Progenitor cell of endocrine pancreas (in vitro differentiated cells): ENCODE measurements around the gene TEAD1. TPM values are rescaled to one million over a fixed set of nuclear protein-coding genes. Genes with fewer than 3 reads are reported as not detected.
A peak's percentile ranks its signal among the peaks of the same experiment; 100 is the strongest.

Source experiments
- DNase-seq: peaks from one replicate; pipeline ENCODE4 v3.0.0; 2021; ENCODE audit warnings: low spot score; ENCODE audit not compliant: unreplicated experiment
- H3K27ac Mint-ChIP-seq: 2 replicates; pipeline ENCODE4 v1.8.0; 2021; ENCODE audit warnings: mild to moderate bottlenecking, moderate library complexity, mixed read lengths
- H3K27me3 Mint-ChIP-seq: 2 replicates; pipeline ENCODE4 v1.8.0; 2021; ENCODE audit warnings: mixed read lengths
- H3K36me3 Mint-ChIP-seq: 2 replicates; pipeline ENCODE4 v1.8.0; 2022; ENCODE audit warnings: mixed read lengths; ENCODE audit not compliant: insufficient read depth
- H3K4me1 Mint-ChIP-seq: 2 replicates; pipeline ENCODE4 v1.8.0; 2021; ENCODE audit warnings: low read depth, mixed read lengths
- H3K4me3 Mint-ChIP-seq: 2 replicates; pipeline ENCODE4 v1.8.0; 2021; ENCODE audit warnings: low read depth, mild to moderate bottlenecking, moderate library complexity, mixed read lengths
- H3K9me3 Mint-ChIP-seq: 2 replicates; pipeline ENCODE4 v1.8.0; 2021; ENCODE audit warnings: low read depth, mixed read lengths
- CTCF ChIP-seq: fragments of 200-600 bp; sonication (generic); IDR thresholded peaks from one replicate; pipeline ENCODE4 v1.5.0; 2021; ENCODE audit warnings: antibody characterized with exemption, mild to moderate bottlenecking; ENCODE audit not compliant: unreplicated experiment
- total RNA-seq: library from RNA; stranded (reverse); gene quantifications from 2 replicates; pipeline ENCODE4 v1.2.1, GENCODE V29; 2021

The TEAD1 gene
- total RNA-seq, 1 donor from 2014 or later = 92.4 TPM

- peaks cover 77% of the 10 kb centered on the region for H3K4me1 Mint-ChIP-seq
- DNase-seq = peak; percentile 26
- no peaks in the 10 kb centered on the region for H3K36me3 Mint-ChIP-seq
- H3K27me3 Mint-ChIP-seq = no peaks in the 10 kb centered on the region
- H3K27ac Mint-ChIP-seq = peak overlapping the region; percentile 76
- H3K9me3 Mint-ChIP-seq = no peaks in the 10 kb centered on the region
- no peak for TF ChIP-seq CTCF
- H3K4me3 Mint-ChIP-seq = no peak overlapping the region
Observed at GRCh38 chr11:12687740-12688139, 13.5 kb downstream of the TEAD1 start.

- TF ChIP-seq CTCF = no peak
- Mint-ChIP-seq H3K27me3 (no peaks in the 10 kb centered on the region), H3K36me3 (no peaks in the 10 kb centered on the region), H3K4me3 (no peak overlapping the region), H3K9me3 (no peaks in the 10 kb centered on the region), H3K27ac (peak overlapping the region; percentile 60), H3K4me1 (peaks cover 80% of the 10 kb centered on the region)
- no peak for DNase-seq
Observed at GRCh38 chr11:12689029-12689755, 15.0 kb downstream of the TEAD1 start.

DNA sequence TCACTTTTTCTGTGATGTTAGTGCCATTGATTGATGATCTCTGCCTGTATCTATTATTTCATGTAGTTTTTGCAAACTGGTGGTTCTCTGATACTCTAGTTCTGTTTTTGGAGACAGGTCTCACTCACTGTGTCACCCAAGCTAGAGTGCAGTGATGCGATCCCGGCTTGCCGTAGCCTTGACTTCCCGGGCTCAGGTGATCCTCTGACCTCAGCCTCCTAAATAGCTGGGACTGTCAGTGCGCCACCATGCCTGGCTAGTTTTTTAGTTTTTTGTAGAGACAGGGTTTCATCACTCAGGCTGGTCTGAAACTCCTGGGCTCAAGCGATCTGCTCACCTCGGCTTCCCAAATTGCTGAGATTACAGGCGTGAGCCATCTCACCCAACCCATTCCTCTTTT, 16.4 kb downstream of the TEAD1 start:
- Mint-ChIP-seq H3K27ac (no peak overlapping the region), H3K9me3 (no peaks in the 10 kb centered on the region), H3K27me3 (no peaks in the 10 kb centered on the region), H3K4me3 (no peak overlapping the region), H3K4me1 (peaks cover 80% of the 10 kb centered on the region), H3K36me3 (no peaks in the 10 kb centered on the region)
- no peak for DNase-seq
- no peak for TF ChIP-seq CTCF

GRCh38 chr11:12691473-12691872, 17.3 kb downstream of the TEAD1 start:
- no peak for DNase-seq
- Mint-ChIP-seq H3K36me3 (no peaks in the 10 kb centered on the region), H3K27ac (peak overlapping the region; percentile 70), H3K4me1 (peaks cover 82% of the 10 kb centered on the region), H3K27me3 (no peaks in the 10 kb centered on the region), H3K4me3 (no peak overlapping the region), H3K9me3 (no peaks in the 10 kb centered on the region)
- TF ChIP-seq CTCF = no peak

DNA sequence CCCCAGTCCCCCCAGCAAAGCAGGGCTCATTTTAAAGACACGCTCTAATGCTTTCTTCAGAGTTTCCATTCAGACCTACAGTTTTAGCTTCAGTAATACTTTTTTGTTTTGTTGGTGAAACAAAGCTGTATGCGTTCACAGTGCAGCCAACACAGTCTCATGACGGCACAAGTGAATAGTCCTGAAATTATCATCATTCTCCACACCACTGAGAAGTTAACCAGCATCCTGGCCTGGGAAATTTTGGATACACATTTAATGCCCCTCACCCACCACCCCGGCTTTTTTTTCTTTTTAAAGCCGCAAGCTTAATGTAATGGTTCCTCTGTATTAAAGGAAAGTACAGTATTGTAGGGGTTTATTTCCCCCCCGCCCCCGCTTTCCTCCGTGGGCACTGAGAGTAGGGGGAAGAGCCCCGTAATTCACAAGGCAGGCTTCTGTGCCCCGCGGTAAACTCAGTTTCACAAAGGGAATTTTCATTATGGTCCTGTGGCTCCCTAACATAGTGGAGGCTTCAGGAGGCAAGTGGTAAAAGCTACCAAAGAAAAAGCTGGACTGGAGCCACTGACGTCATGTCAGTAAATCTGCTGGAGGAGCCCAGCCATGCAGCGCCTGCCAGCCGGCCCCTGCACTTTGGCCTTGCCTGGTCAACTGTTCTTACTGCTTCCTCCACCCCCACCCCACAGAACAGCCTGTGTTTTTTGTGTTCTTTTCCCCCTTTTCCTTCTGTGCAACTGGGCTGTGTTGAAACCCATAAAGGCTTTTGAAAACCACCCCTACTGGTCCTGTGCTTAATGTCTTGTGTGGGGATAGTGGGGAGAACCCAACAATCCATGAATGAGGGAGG, 18.2 kb downstream of the TEAD1 start:
- no peaks in the 10 kb centered on the region for H3K9me3 Mint-ChIP-seq
- no peak for DNase-seq

More for the DNA sequence above, 18.2 kb downstream of the TEAD1 start:
- H3K4me3 Mint-ChIP-seq = peak overlapping the region; percentile 17
- H3K36me3 Mint-ChIP-seq = no peaks in the 10 kb centered on the region
- peaks cover 76% of the 10 kb centered on the region for H3K4me1 Mint-ChIP-seq
- H3K27me3 Mint-ChIP-seq = no peaks in the 10 kb centered on the region
- peak overlapping the region; percentile 93 for H3K27ac Mint-ChIP-seq
- TF ChIP-seq CTCF = no peak
